HepG2 (cell line): Measurements from ENCODE around the gene PBLD. TPM values are rescaled to one million over a fixed set of nuclear protein-coding genes. Genes with fewer than 3 reads are reported as not detected.

ENCODE experiments used
- AGO1 ChIP-seq: fragments of 200-400 bp; formaldehyde crosslinking; IDR thresholded peaks from 2 replicates; pipeline ENCODE4 v1.6.1; 2017; ENCODE audit warnings: mild to moderate bottlenecking, low read depth, low read length, moderate library complexity; ENCODE audit not compliant: poor library complexity, severe bottlenecking
- HNRNPK ChIP-seq: fragments of 200-400 bp; formaldehyde crosslinking; IDR thresholded peaks from 2 replicates; pipeline ENCODE4 v1.6.1; 2018; ENCODE audit warnings: low read length, low read depth, moderate library complexity, mild to moderate bottlenecking; ENCODE audit not compliant: poor library complexity, severe bottlenecking
- MED1 ChIP-seq: sonication (generic); formaldehyde crosslinking; IDR thresholded peaks from 2 replicates; pipeline ENCODE4 v1.4.0; 2020; ENCODE audit warnings: missing genetic modification reagents
- SIN3A ChIP-seq: IDR thresholded peaks from 2 replicates; pipeline ENCODE4 v1.6.1; 2011; ENCODE audit warnings: low read depth, mild to moderate bottlenecking, control low read depth, low read length, borderline replicate concordance
- ZMYM2 ChIP-seq: sonication (generic); formaldehyde crosslinking; IDR thresholded peaks from 2 replicates; pipeline ENCODE4 v1.8.0; 2022; ENCODE audit warnings: mild to moderate bottlenecking, missing genetic modification reagents
- ZNF264 ChIP-seq: sonication (generic); formaldehyde crosslinking; IDR thresholded peaks from 2 replicates; pipeline ENCODE4 v1.4.0; 2020; ENCODE audit warnings: missing genetic modification reagents
- ZNF451 ChIP-seq: sonication (generic); formaldehyde crosslinking; IDR thresholded peaks from 2 replicates; pipeline ENCODE4 v1.5.0; 2020; ENCODE audit warnings: mild to moderate bottlenecking, missing genetic modification reagents
- ZNF543 ChIP-seq: sonication (generic); formaldehyde crosslinking; IDR thresholded peaks from 2 replicates; pipeline ENCODE4 v1.4.0; 2020; ENCODE audit warnings: mild to moderate bottlenecking, missing genetic modification reagents
- ZNF598 ChIP-seq: sonication (generic); formaldehyde crosslinking; IDR thresholded peaks from 2 replicates; pipeline ENCODE4 v1.5.1; 2020; ENCODE audit warnings: mild to moderate bottlenecking, missing genetic modification reagents, borderline replicate concordance
- ZNF615 ChIP-seq: sonication (generic); formaldehyde crosslinking; IDR thresholded peaks from 2 replicates; pipeline ENCODE4 v1.5.0; 2020; ENCODE audit warnings: mild to moderate bottlenecking, missing genetic modification reagents, borderline replicate concordance
- ZNF644 ChIP-seq: IDR thresholded peaks from 2 replicates; pipeline ENCODE4 v1.6.1; 2016; ENCODE audit warnings: low read depth
- polyA plus RNA-seq, 8 experiments: library from polyadenylated mRNA; depleted of rRNA in 3 of 8; stranded (reverse) in 7 of 8; unstranded in 1 of 8; fragments of >200 nt; fragmentation: Illumina TruSeq in 4 of 8; extraction: Trizol in 4 of 8; gene quantifications; 2 replicates each; pipeline versions ENCODE4 v1.2.1 to v1.2.3, GENCODE V29; 2011 to 2016; ENCODE audit warnings: low read depth in 4 of 8, missing spikeins in 1 of 8, mixed read lengths in 1 of 8; ENCODE audit not compliant: insufficient read depth in 1 of 8
- total RNA-seq, 5 experiments: library from RNA; depleted of rRNA; stranded (reverse); fragments of >200 nt; fragmentation: Illumina TruSeq; extraction: Trizol; gene quantifications; 2 replicates each; pipeline ENCODE4 v1.2.3, GENCODE V29; 2016; ENCODE audit warnings: low read depth in 1 of 5
- TF ChIP-seq, protein P1 (sequence below): sonication (generic); formaldehyde crosslinking; IDR thresholded peaks from 2 replicates; pipeline ENCODE4 v1.5.1; 2020; ENCODE audit warnings: mild to moderate bottlenecking, missing genetic modification reagents, moderate library complexity
- TF ChIP-seq, protein P2 (sequence below): sonication (generic); formaldehyde crosslinking; IDR thresholded peaks from 2 replicates; pipeline ENCODE4 v1.4.0; 2020; ENCODE audit warnings: mild to moderate bottlenecking, missing genetic modification reagents
- TF ChIP-seq, protein P3 (sequence below): sonication (generic); formaldehyde crosslinking; IDR thresholded peaks from 2 replicates; pipeline ENCODE4 v1.4.0; 2020; ENCODE audit warnings: missing genetic modification reagents
- TF ChIP-seq, protein P4 (sequence below): sonication (generic); formaldehyde crosslinking; conservative IDR thresholded peaks from 2 replicates; pipeline ENCODE4 v1.4.0; 2020; ENCODE audit warnings: missing genetic modification reagents
- TF ChIP-seq, protein P5 (sequence below): sonication (generic); formaldehyde crosslinking; IDR thresholded peaks from 2 replicates; pipeline ENCODE4 v1.4.0; 2020; ENCODE audit warnings: mild to moderate bottlenecking, missing genetic modification reagents

Gene PBLD
- total and polyA plus RNA-seq, 2 of the 13 experiments (the other 11 are each of a cell fraction or from before 2014, with no cell fraction given): 0.42 to 3.1 TPM

DNA sequence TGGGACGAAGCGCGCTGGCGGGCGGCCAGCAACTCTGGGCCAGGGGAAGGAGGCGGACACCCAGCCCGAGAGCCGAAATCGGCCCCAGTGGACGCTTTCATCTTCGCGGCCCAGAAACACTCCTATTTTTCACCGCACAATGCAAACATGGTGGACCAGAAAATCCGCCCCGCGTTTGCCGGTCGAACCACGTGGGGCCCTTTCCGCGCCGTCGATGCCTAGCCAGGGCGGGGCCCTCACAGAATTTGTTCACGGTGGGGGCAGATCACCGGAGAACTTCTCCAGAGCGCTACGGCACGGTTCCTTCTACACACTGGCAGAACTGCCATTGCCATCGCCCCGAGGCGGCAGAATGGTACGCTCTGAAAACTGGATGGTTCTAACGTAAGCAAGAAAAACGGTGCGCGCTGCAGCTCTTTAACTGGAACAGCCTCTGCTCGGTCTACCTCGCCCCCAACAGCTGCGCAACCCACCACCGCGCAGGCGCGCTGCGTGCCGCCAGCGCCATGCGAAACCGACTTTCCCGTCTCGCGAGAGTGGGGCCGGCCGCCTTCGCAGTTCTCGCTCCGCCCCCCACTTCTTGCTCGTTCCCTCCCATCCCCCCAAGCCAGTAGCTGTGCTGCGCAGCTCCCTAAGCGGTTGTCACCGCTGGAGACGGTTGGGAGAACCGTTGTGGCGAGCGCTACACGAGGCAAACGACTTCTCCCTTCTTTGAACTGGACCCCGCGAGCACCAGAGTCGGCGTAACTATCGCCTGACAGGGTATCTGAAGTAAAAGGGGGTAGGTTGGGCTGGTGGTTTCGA, 1.1 kb downstream of the PBLD start, which contains the start of gene HNRNPH3 (continued):
- TF ChIP-seq, protein P1, sequence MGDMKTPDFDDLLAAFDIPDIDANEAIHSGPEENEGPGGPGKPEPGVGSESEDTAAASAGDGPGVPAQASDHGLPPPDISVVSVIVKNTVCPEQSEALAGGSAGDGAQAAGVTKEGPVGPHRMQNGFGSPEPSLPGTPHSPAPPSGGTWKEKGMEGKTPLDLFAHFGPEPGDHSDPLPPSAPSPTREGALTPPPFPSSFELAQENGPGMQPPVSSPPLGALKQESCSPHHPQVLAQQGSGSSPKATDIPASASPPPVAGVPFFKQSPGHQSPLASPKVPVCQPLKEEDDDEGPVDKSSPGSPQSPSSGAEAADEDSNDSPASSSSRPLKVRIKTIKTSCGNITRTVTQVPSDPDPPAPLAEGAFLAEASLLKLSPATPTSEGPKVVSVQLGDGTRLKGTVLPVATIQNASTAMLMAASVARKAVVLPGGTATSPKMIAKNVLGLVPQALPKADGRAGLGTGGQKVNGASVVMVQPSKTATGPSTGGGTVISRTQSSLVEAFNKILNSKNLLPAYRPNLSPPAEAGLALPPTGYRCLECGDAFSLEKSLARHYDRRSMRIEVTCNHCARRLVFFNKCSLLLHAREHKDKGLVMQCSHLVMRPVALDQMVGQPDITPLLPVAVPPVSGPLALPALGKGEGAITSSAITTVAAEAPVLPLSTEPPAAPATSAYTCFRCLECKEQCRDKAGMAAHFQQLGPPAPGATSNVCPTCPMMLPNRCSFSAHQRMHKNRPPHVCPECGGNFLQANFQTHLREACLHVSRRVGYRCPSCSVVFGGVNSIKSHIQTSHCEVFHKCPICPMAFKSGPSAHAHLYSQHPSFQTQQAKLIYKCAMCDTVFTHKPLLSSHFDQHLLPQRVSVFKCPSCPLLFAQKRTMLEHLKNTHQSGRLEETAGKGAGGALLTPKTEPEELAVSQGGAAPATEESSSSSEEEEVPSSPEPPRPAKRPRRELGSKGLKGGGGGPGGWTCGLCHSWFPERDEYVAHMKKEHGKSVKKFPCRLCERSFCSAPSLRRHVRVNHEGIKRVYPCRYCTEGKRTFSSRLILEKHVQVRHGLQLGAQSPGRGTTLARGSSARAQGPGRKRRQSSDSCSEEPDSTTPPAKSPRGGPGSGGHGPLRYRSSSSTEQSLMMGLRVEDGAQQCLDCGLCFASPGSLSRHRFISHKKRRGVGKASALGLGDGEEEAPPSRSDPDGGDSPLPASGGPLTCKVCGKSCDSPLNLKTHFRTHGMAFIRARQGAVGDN (CRISPR knock-in tag): peak; percentile 98
- TF ChIP-seq ZNF451 (CRISPR knock-in tag) (peak; percentile 35; the same call in 1 of the 2 replicates), ZNF598 (CRISPR knock-in tag) (peak; percentile 86; the same call in 1 of the 2 replicates), ZMYM2 (CRISPR knock-in tag) (peak; percentile 84), ZNF543 (peak; percentile 62; the same call in 1 of the 2 replicates), ZNF644 (CRISPR knock-in tag) (no peak), HNRNPK (peak; percentile 89), AGO1 (peak; percentile 62), MED1 (CRISPR knock-in tag) (peak; percentile 86), SIN3A (peak; percentile 80), ZNF264 (CRISPR knock-in tag) (peak; percentile 64; the same call in 1 of the 2 replicates), ZNF615 (no peak)
- TF ChIP-seq, protein P2, sequence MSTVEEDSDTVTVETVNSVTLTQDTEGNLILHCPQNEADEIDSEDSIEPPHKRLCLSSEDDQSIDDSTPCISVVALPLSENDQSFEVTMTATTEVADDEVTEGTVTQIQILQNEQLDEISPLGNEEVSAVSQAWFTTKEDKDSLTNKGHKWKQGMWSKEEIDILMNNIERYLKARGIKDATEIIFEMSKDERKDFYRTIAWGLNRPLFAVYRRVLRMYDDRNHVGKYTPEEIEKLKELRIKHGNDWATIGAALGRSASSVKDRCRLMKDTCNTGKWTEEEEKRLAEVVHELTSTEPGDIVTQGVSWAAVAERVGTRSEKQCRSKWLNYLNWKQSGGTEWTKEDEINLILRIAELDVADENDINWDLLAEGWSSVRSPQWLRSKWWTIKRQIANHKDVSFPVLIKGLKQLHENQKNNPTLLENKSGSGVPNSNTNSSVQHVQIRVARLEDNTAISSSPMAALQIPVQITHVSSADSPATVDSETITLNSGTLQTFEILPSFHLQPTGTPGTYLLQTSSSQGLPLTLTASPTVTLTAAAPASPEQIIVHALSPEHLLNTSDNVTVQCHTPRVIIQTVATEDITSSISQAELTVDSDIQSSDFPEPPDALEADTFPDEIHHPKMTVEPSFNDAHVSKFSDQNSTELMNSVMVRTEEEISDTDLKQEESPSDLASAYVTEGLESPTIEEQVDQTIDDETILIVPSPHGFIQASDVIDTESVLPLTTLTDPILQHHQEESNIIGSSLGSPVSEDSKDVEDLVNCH (CRISPR knock-in tag): peak; percentile 65; the same call in 1 of the 2 replicates
- TF ChIP-seq, protein P3, sequence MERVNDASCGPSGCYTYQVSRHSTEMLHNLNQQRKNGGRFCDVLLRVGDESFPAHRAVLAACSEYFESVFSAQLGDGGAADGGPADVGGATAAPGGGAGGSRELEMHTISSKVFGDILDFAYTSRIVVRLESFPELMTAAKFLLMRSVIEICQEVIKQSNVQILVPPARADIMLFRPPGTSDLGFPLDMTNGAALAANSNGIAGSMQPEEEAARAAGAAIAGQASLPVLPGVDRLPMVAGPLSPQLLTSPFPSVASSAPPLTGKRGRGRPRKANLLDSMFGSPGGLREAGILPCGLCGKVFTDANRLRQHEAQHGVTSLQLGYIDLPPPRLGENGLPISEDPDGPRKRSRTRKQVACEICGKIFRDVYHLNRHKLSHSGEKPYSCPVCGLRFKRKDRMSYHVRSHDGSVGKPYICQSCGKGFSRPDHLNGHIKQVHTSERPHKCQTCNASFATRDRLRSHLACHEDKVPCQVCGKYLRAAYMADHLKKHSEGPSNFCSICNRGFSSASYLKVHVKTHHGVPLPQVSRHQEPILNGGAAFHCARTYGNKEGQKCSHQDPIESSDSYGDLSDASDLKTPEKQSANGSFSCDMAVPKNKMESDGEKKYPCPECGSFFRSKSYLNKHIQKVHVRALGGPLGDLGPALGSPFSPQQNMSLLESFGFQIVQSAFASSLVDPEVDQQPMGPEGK: peak; percentile 91
- TF ChIP-seq, protein P4, sequence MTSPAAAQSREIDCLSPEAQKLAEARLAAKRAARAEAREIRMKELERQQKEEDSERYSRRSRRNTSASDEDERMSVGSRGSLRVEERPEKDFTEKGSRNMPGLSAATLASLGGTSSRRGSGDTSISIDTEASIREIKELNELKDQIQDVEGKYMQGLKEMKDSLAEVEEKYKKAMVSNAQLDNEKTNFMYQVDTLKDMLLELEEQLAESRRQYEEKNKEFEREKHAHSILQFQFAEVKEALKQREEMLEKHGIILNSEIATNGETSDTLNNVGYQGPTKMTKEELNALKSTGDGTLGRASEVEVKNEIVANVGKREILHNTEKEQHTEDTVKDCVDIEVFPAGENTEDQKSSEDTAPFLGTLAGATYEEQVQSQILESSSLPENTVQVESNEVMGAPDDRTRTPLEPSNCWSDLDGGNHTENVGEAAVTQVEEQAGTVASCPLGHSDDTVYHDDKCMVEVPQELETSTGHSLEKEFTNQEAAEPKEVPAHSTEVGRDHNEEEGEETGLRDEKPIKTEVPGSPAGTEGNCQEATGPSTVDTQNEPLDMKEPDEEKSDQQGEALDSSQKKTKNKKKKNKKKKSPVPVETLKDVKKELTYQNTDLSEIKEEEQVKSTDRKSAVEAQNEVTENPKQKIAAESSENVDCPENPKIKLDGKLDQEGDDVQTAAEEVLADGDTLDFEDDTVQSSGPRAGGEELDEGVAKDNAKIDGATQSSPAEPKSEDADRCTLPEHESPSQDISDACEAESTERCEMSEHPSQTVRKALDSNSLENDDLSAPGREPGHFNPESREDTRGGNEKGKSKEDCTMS (CRISPR knock-in tag): no peak; the same call in 1 of the 2 replicates
- TF ChIP-seq, protein P5, sequence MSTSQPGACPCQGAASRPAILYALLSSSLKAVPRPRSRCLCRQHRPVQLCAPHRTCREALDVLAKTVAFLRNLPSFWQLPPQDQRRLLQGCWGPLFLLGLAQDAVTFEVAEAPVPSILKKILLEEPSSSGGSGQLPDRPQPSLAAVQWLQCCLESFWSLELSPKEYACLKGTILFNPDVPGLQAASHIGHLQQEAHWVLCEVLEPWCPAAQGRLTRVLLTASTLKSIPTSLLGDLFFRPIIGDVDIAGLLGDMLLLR (CRISPR knock-in tag): peak; percentile 86
